ENCODE results near the gene OSBP2.

Gene OSBP2

GRCh38 chr22:30675436-30675835 lies 19.2 kb upstream of the OSBP2 start:
- TF ChIP-seq FOXP2 (optimal IDR thresholded peaks at IDR 0.05; ENCODE audit: borderline replicate concordance, extremely low read depth, extremely low read length, insufficient read depth) (no peak), SIN3A (IDR thresholded peaks at IDR 0.05; ENCODE audit: borderline replicate concordance, insufficient read depth, low read length) (no peak), TAF1 (IDR thresholded peaks at IDR 0.05; ENCODE audit: borderline replicate concordance, insufficient read depth, low read length) (no peak), POLR2AphosphoS5 (IDR thresholded peaks at IDR 0.05; ENCODE audit: low read depth, low read length) (no peak)

- TF ChIP-seq TAF1 (IDR thresholded peaks at IDR 0.05; ENCODE audit: borderline replicate concordance, insufficient read depth, low read length) (no peak), FOXP2 (optimal IDR thresholded peaks at IDR 0.05; ENCODE audit: borderline replicate concordance, extremely low read depth, extremely low read length, insufficient read depth) (no peak), REST (IDR thresholded peaks at IDR 0.05; ENCODE audit: insufficient read depth in 1 of 2, low read depth in 2 of 2, low read length in 2 of 2) (no peak), POLR2AphosphoS5 (IDR thresholded peaks at IDR 0.05; ENCODE audit: low read depth, low read length) (no peak), SIN3A (IDR thresholded peaks at IDR 0.05; ENCODE audit: borderline replicate concordance, insufficient read depth, low read length) (no peak)
Observed at GRCh38 chr22:30680991-30681770, 13.5 kb upstream of the OSBP2 start.

DNA sequence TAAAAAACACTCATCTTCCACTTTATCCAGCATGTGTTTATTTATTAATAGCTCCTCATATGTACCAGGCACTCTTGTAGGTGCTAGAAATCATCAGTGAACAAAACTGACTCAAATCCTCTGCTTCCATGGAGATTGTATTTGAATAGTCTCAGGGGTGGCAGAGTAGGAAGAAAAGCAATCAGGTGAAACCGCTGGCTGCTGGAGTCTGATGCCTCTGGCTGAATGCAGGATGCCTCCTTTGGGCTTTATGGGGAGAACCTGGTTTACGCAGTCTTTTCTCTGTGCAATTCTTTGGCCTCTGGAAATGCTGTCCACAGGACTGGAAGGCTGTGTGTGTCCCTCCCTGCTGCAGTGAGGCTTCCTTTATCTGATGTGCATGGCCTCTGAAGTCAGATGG lies 12.8 kb upstream of the OSBP2 start:
- TF ChIP-seq POLR2AphosphoS5 (IDR thresholded peaks at IDR 0.05; ENCODE audit: low read depth, low read length): no peak
- no peak for TF ChIP-seq SIN3A (IDR thresholded peaks at IDR 0.05; ENCODE audit: borderline replicate concordance, insufficient read depth, low read length)

GRCh38 chr22:30685178-30685577 lies 9.5 kb upstream of the OSBP2 start:
- TF ChIP-seq POLR2AphosphoS5 (IDR thresholded peaks at IDR 0.05; ENCODE audit: low read depth, low read length) (no peak), REST (IDR thresholded peaks at IDR 0.05; ENCODE audit: insufficient read depth in 1 of 2, low read depth in 2 of 2, low read length in 2 of 2) (no peak), SIN3A (IDR thresholded peaks at IDR 0.05; ENCODE audit: borderline replicate concordance, insufficient read depth, low read length) (no peak), FOXP2 (optimal IDR thresholded peaks at IDR 0.05; ENCODE audit: borderline replicate concordance, extremely low read depth, extremely low read length, insufficient read depth) (no peak), TAF1 (IDR thresholded peaks at IDR 0.05; ENCODE audit: borderline replicate concordance, insufficient read depth, low read length) (no peak)

DNA sequence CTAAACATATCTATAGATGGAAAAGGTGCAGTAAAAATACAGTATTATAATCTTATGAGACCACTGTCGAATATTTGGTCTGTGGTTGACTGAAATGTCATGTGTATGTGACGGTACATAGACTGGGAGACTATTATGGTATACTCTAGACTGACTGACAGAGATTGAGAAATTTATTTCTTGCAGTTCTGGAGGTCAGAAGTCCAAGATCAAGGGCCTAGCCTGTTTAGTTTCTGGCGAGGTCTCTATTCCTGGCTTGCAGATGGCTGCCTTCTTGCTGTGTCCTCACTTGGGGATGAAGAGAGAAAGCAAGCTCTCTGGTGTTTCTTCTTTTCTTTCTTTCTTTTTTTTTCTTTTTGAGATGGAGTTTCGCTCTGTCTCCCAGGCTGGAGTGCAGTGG lies 7.3 kb upstream of the OSBP2 start:
- TF ChIP-seq FOXP2 (optimal IDR thresholded peaks at IDR 0.05; ENCODE audit: borderline replicate concordance, extremely low read depth, extremely low read length, insufficient read depth) (no peak), TAF1 (IDR thresholded peaks at IDR 0.05; ENCODE audit: borderline replicate concordance, insufficient read depth, low read length) (no peak), REST (IDR thresholded peaks at IDR 0.05; ENCODE audit: insufficient read depth in 1 of 2, low read depth in 2 of 2, low read length in 2 of 2) (no peak), POLR2AphosphoS5 (IDR thresholded peaks at IDR 0.05; ENCODE audit: low read depth, low read length) (no peak), SIN3A (IDR thresholded peaks at IDR 0.05; ENCODE audit: borderline replicate concordance, insufficient read depth, low read length) (no peak)

- no peak for TF ChIP-seq SIN3A (IDR thresholded peaks at IDR 0.05; ENCODE audit: borderline replicate concordance, insufficient read depth, low read length)
- no peak for TF ChIP-seq FOXP2 (optimal IDR thresholded peaks at IDR 0.05; ENCODE audit: borderline replicate concordance, extremely low read depth, extremely low read length, insufficient read depth)
- no peak for TF ChIP-seq REST (IDR thresholded peaks at IDR 0.05; ENCODE audit: insufficient read depth in 1 of 2, low read depth in 2 of 2, low read length in 2 of 2)
- no peak for TF ChIP-seq TAF1 (IDR thresholded peaks at IDR 0.05; ENCODE audit: borderline replicate concordance, insufficient read depth, low read length)
- TF ChIP-seq POLR2AphosphoS5 (IDR thresholded peaks at IDR 0.05; ENCODE audit: low read depth, low read length): no peak
Observed at GRCh38 chr22:30689622-30690021, 5.1 kb upstream of the OSBP2 start.

Measured in PFSK-1 (cell line).